DND-41 (cell line): ENCODE data around the gene KDM4F.

Source experiments
- ATAC-seq: fragments of 200-7000 bp; cut with Tn5 transposase; 3 replicates; pipeline ENCODE4 v1.9.1; 2021; ENCODE audit warnings: low read depth; ENCODE audit not compliant: insufficient read depth
- DNase-seq: peaks from one replicate; pipeline ENCODE4 v3.0.0-alpha.2; 2020
- H2AFZ ChIP-seq: 2 replicates; pipeline ENCODE4 v1.6.0; 2012; ENCODE audit warnings: low read depth, low read length
- H3K27ac ChIP-seq: 2 replicates; pipeline ENCODE4 v1.5.1; 2012; ENCODE audit warnings: low read length, inconsistent platforms
- H3K27me3 ChIP-seq: fragments of 200-600 bp; sonication (generic); 2 replicates; pipeline ENCODE4 v1.6.0; 2012; ENCODE audit warnings: low read length, mild to moderate bottlenecking, inconsistent platforms; ENCODE audit not compliant: insufficient read depth, poor library complexity
- H3K36me3 ChIP-seq: 2 replicates; pipeline ENCODE4 v1.5.1; 2012; ENCODE audit warnings: low read length, inconsistent platforms; ENCODE audit not compliant: insufficient read depth
- H3K4me1 ChIP-seq: 2 replicates; pipeline ENCODE4 v1.5.1; 2012; ENCODE audit warnings: mild to moderate bottlenecking, low read length; ENCODE audit not compliant: insufficient read depth
- H3K4me2 ChIP-seq: 2 replicates; pipeline ENCODE4 v1.6.0; 2012; ENCODE audit warnings: mild to moderate bottlenecking, moderate library complexity, low read length, inconsistent platforms; ENCODE audit not compliant: insufficient read depth
- H3K4me3 ChIP-seq, 2 experiments: fragments of 200-600 bp in 1 of 2; shearing (Covaris generic) in 1 of 2; 2 replicates each; pipeline ENCODE4 v1.5.1; 2012 to 2016; ENCODE audit warnings: inconsistent platforms in 2 of 2, low read length in 2 of 2, mild to moderate bottlenecking in 2 of 2, low read depth in 1 of 2, moderate library complexity in 1 of 2
- H3K79me2 ChIP-seq: 2 replicates; pipeline ENCODE4 v1.6.0; 2012; ENCODE audit warnings: low read length, inconsistent platforms; ENCODE audit not compliant: insufficient read depth
- H3K9ac ChIP-seq: 2 replicates; pipeline ENCODE4 v1.6.0; 2012; ENCODE audit warnings: low read depth, mild to moderate bottlenecking, inconsistent platforms, low read length, moderate library complexity
- H3K9me3 ChIP-seq: 2 replicates; pipeline ENCODE4 v1.5.1; 2012; ENCODE audit warnings: low read length, moderate library complexity, mild to moderate bottlenecking, inconsistent platforms; ENCODE audit not compliant: insufficient read depth, severe bottlenecking
- H4K20me1 ChIP-seq: 2 replicates; pipeline ENCODE4 v1.6.0; 2012; ENCODE audit warnings: low read length; ENCODE audit not compliant: insufficient read depth
- EZH2 ChIP-seq: IDR thresholded peaks from 3 replicates; pipeline ENCODE4 v1.6.1; 2012; ENCODE audit warnings: borderline replicate concordance, low read depth, mild to moderate bottlenecking, moderate library complexity, low read length, inconsistent platforms; ENCODE audit not compliant: severe bottlenecking
- TF ChIP-seq, protein P1 (sequence below): IDR thresholded peaks from 2 replicates; pipeline ENCODE4 v1.5.1; 2012; ENCODE audit warnings: borderline replicate concordance, low read length, moderate library complexity, mild to moderate bottlenecking; ENCODE audit not compliant: poor library complexity, severe bottlenecking; ENCODE audit errors: extremely low read depth

KDM4F gene

DNA sequence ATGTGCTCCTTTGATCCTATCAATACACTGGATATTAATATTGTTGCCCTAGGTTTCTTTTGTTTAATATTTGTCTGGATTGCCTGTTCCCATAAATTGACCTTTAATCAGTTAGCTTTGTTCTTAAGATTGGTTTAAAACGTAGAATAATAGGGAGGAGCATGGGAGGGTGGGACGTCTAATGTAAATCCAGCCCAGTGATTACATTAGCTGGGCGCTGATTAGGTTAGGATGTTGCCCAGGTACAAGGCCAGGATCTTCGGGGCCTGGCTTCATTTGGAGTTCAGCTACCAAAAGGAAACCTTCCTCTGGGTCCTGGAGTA, 17.5 kb downstream of the KDM4F start, which contains the start of gene SRSF8:
Gene SRSF8, plus strand, starts transcription at position 204 of the 323 bp plus-strand sequence. CDS start 308 bp downstream, outside the sequence.
- H3K27me3 ChIP-seq: no peaks in the 10 kb centered on the region
- H3K4me3 ChIP-seq: peak within 1 kb of the TSS; percentile 62 to 73
- DNase-seq (no peak), ATAC-seq (peak; percentile 40)
- peaks cover 33% of the 10 kb centered on the region for H3K79me2 ChIP-seq
- peak within 1 kb of the TSS; percentile 84 for H2AFZ ChIP-seq
- no peaks in the 10 kb centered on the region for H3K9me3 ChIP-seq
- peak within 1 kb of the TSS; percentile 87 for H3K27ac ChIP-seq
- TF ChIP-seq, protein P1, sequence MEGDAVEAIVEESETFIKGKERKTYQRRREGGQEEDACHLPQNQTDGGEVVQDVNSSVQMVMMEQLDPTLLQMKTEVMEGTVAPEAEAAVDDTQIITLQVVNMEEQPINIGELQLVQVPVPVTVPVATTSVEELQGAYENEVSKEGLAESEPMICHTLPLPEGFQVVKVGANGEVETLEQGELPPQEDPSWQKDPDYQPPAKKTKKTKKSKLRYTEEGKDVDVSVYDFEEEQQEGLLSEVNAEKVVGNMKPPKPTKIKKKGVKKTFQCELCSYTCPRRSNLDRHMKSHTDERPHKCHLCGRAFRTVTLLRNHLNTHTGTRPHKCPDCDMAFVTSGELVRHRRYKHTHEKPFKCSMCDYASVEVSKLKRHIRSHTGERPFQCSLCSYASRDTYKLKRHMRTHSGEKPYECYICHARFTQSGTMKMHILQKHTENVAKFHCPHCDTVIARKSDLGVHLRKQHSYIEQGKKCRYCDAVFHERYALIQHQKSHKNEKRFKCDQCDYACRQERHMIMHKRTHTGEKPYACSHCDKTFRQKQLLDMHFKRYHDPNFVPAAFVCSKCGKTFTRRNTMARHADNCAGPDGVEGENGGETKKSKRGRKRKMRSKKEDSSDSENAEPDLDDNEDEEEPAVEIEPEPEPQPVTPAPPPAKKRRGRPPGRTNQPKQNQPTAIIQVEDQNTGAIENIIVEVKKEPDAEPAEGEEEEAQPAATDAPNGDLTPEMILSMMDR: no peak
- no peak for TF ChIP-seq EZH2
- peak within 1 kb of the TSS; percentile 77 for H3K4me2 ChIP-seq
- H3K4me1 ChIP-seq: peaks cover 28% of the 10 kb centered on the region
- H3K36me3 ChIP-seq: peaks cover 4% of the 10 kb centered on the region; the same call in 1 of the 2 replicates
- peak within 1 kb of the TSS; percentile 69 for H3K9ac ChIP-seq
- peaks cover 4% of the 10 kb centered on the region; the same call in 1 of the 2 replicates for H4K20me1 ChIP-seq

DNA sequence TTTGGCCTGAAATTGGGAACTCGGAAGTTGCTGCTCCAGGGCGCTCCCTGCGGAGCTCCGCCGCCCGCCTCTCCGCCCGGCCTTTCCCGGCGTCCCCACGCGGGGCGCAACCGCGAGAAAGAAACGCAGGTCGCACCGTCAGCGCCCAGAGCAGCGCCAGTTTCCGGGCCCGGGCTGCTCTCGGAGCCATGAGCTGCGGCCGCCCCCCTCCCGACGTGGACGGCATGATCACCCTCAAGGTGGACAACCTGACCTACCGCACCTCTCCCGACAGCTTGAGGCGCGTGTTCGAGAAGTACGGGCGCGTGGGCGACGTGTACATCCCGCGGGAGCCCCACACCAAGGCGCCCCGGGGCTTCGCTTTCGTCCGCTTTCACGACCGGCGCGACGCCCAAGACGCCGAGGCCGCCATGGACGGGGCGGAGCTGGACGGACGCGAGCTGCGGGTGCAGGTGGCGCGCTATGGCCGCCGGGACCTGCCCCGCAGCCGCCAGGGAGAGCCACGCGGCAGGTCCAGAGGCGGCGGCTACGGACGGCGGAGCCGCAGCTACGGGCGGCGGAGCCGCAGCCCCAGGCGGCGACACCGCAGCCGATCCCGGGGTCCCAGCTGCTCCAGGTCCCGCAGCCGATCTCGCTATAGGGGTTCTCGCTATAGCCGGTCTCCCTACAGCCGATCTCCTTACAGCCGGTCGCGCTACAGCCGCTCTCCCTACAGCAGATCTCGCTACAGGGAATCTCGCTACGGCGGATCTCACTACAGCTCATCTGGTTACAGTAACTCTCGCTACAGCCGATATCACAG, 18.0 kb downstream of the KDM4F start:
- peak overlapping the region; percentile 84 for H2AFZ ChIP-seq

DNA sequence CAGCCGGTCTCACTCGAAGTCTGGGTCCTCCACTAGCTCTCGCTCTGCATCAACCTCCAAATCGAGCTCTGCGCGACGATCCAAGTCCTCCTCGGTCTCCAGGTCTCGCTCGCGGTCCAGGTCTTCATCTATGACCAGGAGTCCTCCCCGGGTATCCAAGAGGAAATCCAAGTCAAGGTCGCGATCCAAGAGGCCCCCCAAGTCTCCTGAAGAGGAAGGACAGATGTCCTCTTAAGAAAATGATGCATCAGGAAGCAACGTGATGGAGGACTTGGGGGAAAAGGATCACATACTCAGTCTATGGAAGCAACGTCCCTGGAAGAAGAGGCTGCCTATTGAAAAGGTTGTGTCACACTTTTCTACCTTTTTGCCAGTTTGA, 18.6 kb downstream of the KDM4F start:
- Histone ChIP-seq H3K36me3 (peaks cover 4% of the 10 kb centered on the region; the same call in 1 of the 2 replicates), H4K20me1 (peaks cover 4% of the 10 kb centered on the region; the same call in 1 of the 2 replicates), H3K9ac (peak overlapping the region; percentile 69), H3K4me2 (peak overlapping the region; percentile 77), H3K79me2 (peaks cover 33% of the 10 kb centered on the region), H2AFZ (peak overlapping the region; percentile 84), H3K4me3 (peak overlapping the region; percentile 62 to 73), H3K9me3 (no peaks in the 10 kb centered on the region), H3K27me3 (no peaks in the 10 kb centered on the region), H3K4me1 (peaks cover 28% of the 10 kb centered on the region), H3K27ac (peak overlapping the region; percentile 87)
- ATAC-seq: peak; percentile 15
- TF ChIP-seq, protein P1: no peak
- TF ChIP-seq EZH2: no peak
- DNase-seq: no peak

More for the DNA sequence above, 18.0 kb downstream of the KDM4F start:
- H3K4me1 ChIP-seq: peaks cover 28% of the 10 kb centered on the region
- ATAC-seq (peak; percentile 66), DNase-seq (peak; percentile 70)
- H3K4me3 ChIP-seq: peak overlapping the region; percentile 62 to 73
- H3K27ac ChIP-seq: peak overlapping the region; percentile 87
- H3K79me2 ChIP-seq: peaks cover 33% of the 10 kb centered on the region
- H3K4me2 ChIP-seq: peak overlapping the region; percentile 77
- no peaks in the 10 kb centered on the region for H3K27me3 ChIP-seq
- H3K9me3 ChIP-seq: no peaks in the 10 kb centered on the region
- H3K9ac ChIP-seq: peak overlapping the region; percentile 69
- no peak for TF ChIP-seq EZH2
- TF ChIP-seq, protein P1: peak; percentile 65
- peaks cover 4% of the 10 kb centered on the region; the same call in 1 of the 2 replicates for H3K36me3 ChIP-seq
- peaks cover 4% of the 10 kb centered on the region; the same call in 1 of the 2 replicates for H4K20me1 ChIP-seq
